HG03469 (cell line): ENCODE data around the gene PLET1.
"Not testable (repeated sequence)": the region's sequence is repeated elsewhere in the genome, so short reads cannot be mapped to it uniquely, and the experiment has no call there.

ENCODE experiments used
- ATAC-seq: cut with Tn5 transposase; IDR thresholded peaks from one replicate; pipeline ENCODE4 v1.9.1; 2021; ENCODE audit warnings: mild to moderate bottlenecking, moderate library complexity, moderate number of reproducible peaks; ENCODE audit not compliant: unreplicated experiment

The PLET1 gene

DNA sequence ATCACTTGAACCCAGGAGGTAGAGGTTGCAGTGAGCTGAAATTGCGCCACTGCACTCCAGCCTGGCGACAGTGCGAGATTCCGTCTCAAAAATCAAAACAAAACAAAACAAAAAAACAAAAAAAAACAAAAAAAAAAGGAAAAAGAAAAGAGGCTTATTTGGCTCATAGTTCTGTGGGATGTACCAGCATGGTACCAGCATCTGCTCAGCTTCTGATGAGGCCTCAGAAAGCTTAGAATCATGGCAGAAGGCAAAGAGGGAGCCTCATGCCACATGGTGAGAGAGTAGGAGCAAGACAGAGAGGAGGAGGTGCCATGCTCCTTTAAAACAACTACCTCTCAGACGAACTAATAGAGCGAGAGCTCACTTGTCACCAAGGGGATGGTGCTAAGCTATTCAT is 45.0 kb downstream of the PLET1 start:
- no peak for ATAC-seq

DNA sequence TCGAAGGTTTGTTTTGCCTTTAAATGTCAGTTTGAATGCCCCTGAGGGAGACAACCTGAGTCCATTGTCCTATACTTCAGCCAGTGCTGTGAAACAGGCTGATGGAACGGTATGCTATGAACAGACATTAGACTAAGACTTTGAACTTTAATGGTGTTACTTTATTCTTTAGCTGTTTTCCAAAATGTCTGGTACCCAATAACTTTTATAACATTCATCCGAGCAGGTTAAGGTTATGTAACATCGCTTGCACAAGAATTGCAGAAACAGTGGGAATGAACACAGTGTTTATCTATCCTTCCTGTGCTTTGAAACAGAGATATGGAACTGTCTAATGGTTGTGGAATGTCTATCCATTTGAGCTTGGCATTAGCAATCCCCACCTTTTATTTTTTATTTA is 46.9 kb downstream of the PLET1 start:
- no peak for ATAC-seq

GRCh38 chr11:112212710-112213109 is 48.0 kb downstream of the PLET1 start:
- no peak for ATAC-seq

GRCh38 chr11:112212290-112212689 is 48.4 kb downstream of the PLET1 start:
- no peak for ATAC-seq

GRCh38 chr11:112211536-112211935 is 49.1 kb downstream of the PLET1 start:
- no peak for ATAC-seq

DNA sequence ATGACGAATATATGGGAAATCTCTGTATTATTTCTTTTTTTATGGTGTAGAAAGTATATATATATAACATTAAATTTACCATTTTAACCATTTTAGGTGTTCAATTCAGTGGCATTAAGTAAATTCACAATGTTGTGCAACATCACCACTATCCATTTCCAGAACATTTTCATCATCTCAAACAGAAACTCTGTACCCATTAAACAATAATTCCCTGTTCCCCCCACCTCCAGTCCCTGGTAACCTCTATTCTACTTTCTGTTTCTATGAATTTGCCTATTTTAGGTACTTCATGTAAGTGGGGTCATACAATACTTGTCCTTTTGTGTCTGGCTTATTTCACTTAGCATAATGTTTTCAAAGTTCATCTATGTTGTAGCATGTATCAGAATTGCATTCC is 49.8 kb downstream of the PLET1 start:
- ATAC-seq, result no peak

DNA sequence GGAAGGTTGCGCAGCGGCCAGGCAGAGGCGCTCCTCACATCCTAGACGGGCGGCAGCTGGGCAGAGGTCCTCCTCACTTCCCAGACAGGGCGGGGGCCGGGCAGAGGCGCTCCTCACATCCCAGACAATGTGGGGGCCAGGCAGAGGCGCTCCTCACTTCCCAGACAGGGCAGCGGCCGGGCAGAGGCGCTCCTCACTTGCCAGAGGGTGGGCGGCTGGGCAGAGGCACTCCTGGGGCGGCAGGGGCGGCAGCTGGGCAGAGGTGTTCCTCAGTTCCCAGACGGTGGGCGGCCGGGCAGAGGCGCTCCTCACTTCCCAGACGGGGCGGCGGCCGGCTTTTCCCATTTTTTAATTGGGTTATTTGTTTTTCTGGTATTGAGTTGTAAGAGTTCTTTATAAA is 54.6 kb downstream of the PLET1 start:
- no peak for ATAC-seq

- no peak for ATAC-seq
Observed at GRCh38 chr11:112200252-112200651, 60.4 kb downstream of the PLET1 start.

- ATAC-seq, result not testable (repeated sequence)
Observed at GRCh38 chr11:112199101-112199500, 61.6 kb downstream of the PLET1 start.
